Endodermal cell (in vitro differentiated cells): ENCODE data around the gene PLEKHG3. TPM values are rescaled to one million over a fixed set of nuclear protein-coding genes. Genes with fewer than 3 reads are reported as not detected.

Experiments used
- DNase-seq: peaks from one replicate; pipeline ENCODE4 v3.0.0-alpha.2; 2017
- H3K27ac ChIP-seq: 2 replicates; pipeline ENCODE4 v1.5.1; 2013; ENCODE audit warnings: mild to moderate bottlenecking, low read depth, low read length, moderate library complexity
- H3K27me3 ChIP-seq: 2 replicates; pipeline ENCODE4 v1.6.1; 2013; ENCODE audit warnings: mild to moderate bottlenecking, low read length, moderate library complexity; ENCODE audit not compliant: insufficient read depth, control insufficient read depth, poor library complexity, severe bottlenecking
- H3K36me3 ChIP-seq: 2 replicates; pipeline ENCODE4 v1.7.0; 2013; ENCODE audit warnings: mild to moderate bottlenecking, low read length, moderate library complexity; ENCODE audit not compliant: control insufficient read depth, insufficient read depth
- H3K4me1 ChIP-seq: one replicate; pipeline ENCODE4 v1.7.0; 2013; ENCODE audit warnings: low read length; ENCODE audit not compliant: control insufficient read depth, insufficient read depth
- H3K4me3 ChIP-seq: 2 replicates; pipeline ENCODE4 v1.5.1; 2013; ENCODE audit warnings: mild to moderate bottlenecking, low read length, moderate library complexity
- H3K9ac ChIP-seq: 2 replicates; pipeline ENCODE4 v1.6.1; 2013; ENCODE audit warnings: mild to moderate bottlenecking, low read length, moderate library complexity; ENCODE audit not compliant: poor library complexity, severe bottlenecking; ENCODE audit errors: extremely low read depth
- H3K9me3 ChIP-seq: 2 replicates; pipeline ENCODE4 v1.6.1; 2013; ENCODE audit warnings: mild to moderate bottlenecking, low read length, moderate library complexity; ENCODE audit not compliant: control insufficient read depth
- H3K27ac Mint-ChIP-seq: 2 replicates; pipeline ENCODE4 v1.8.0; 2020; ENCODE audit warnings: mixed read lengths
- H3K27me3 Mint-ChIP-seq: 2 replicates; pipeline ENCODE4 v1.8.0; 2021; ENCODE audit warnings: mild to moderate bottlenecking, mixed read lengths; ENCODE audit not compliant: insufficient read depth
- H3K36me3 Mint-ChIP-seq: 2 replicates; pipeline ENCODE4 v1.8.0; 2020; ENCODE audit warnings: low read depth, mixed read lengths
- H3K4me1 Mint-ChIP-seq: 2 replicates; pipeline ENCODE4 v1.8.0; 2020; ENCODE audit warnings: mixed read lengths
- H3K4me3 Mint-ChIP-seq: 2 replicates; pipeline ENCODE4 v1.8.0; 2020; ENCODE audit warnings: mild to moderate bottlenecking, moderate library complexity, mixed read lengths
- H3K9me3 Mint-ChIP-seq: 2 replicates; pipeline ENCODE4 v1.8.0; 2020; ENCODE audit warnings: mild to moderate bottlenecking, mixed read lengths
- CTCF ChIP-seq: fragments of 200-600 bp; sonication (generic); conservative IDR thresholded peaks from 2 replicates; pipeline ENCODE4 v1.5.0; 2021; ENCODE audit warnings: antibody characterized with exemption, mild to moderate bottlenecking
- WGBS, 2 experiments: methylation state at CpG; one replicate each; pipeline versions ENCODE4 v1.1.5 to v1.1.7; 2013; ENCODE audit warnings: missing lambda C conversion rate in 2 of 2, mixed read lengths in 1 of 2; ENCODE audit not compliant: insufficient coverage in 1 of 2, insufficient read length in 1 of 2; 5-methylcytosine and 5-hydroxymethylcytosine counted together
- total RNA-seq, 2 donors: library from RNA; stranded (reverse); fragmentation: NEBNext Ultra II Directional in 1 of 2; extraction: Animal tissue kit (Norgen Biotek cat#: 25700) in 1 of 2; gene quantifications; 2 replicates in 1 of 2; 3 replicates in 1 of 2; pipeline ENCODE4 v1.2.1, GENCODE V29; 2021

PLEKHG3 gene
- total RNA-seq, 2 donors from 2014 or later, result 31.7 to 52.6 TPM

- 89 to 90% methylated on average over 3 of the region's 3 CpGs for WGBS, 2 experiments
- Mint-ChIP-seq H3K4me3 (no peak overlapping the region), H3K4me1 (peaks cover 5% of the 10 kb centered on the region), H3K27me3 (no peaks in the 10 kb centered on the region), H3K9me3 (peaks cover 33% of the 10 kb centered on the region), H3K27ac (no peak overlapping the region), H3K36me3 (no peaks in the 10 kb centered on the region)
- Histone ChIP-seq H3K27me3 (no peaks in the 10 kb centered on the region), H3K9ac (no peak overlapping the region), H3K4me3 (no peak overlapping the region), H3K9me3 (peaks cover 17% of the 10 kb centered on the region), H3K36me3 (no peaks in the 10 kb centered on the region), H3K27ac (no peak overlapping the region), H3K4me1 (no peaks in the 10 kb centered on the region)
- DNase-seq, result no peak
- no peak for TF ChIP-seq CTCF
These were observed 73.2 kb downstream of the PLEKHG3 start for GRCh38 chr14:64777461-64777860.

GRCh38 chr14:64778104-64778754 is 74.0 kb downstream of the PLEKHG3 start:
- Histone ChIP-seq H3K27ac (no peak overlapping the region), H3K36me3 (no peaks in the 10 kb centered on the region), H3K9me3 (peaks cover 14% of the 10 kb centered on the region), H3K4me3 (no peak overlapping the region), H3K27me3 (no peaks in the 10 kb centered on the region), H3K9ac (no peak overlapping the region), H3K4me1 (no peaks in the 10 kb centered on the region)
- DNase-seq, result no peak
- H3K9me3 Mint-ChIP-seq, result peaks cover 26% of the 10 kb centered on the region
- WGBS, 2 experiments, result 91 to 92% methylated on average over 6 to 7 of the region's 7 CpGs
- H3K27me3 Mint-ChIP-seq, result no peaks in the 10 kb centered on the region
- no peaks in the 10 kb centered on the region for H3K36me3 Mint-ChIP-seq
- H3K4me3 Mint-ChIP-seq, result no peak overlapping the region
- no peak overlapping the region for H3K27ac Mint-ChIP-seq
- H3K4me1 Mint-ChIP-seq, result peaks cover 5% of the 10 kb centered on the region
- no peak for TF ChIP-seq CTCF

- Histone ChIP-seq H3K36me3 (no peaks in the 10 kb centered on the region), H3K4me1 (no peaks in the 10 kb centered on the region), H3K4me3 (no peak overlapping the region), H3K27me3 (no peaks in the 10 kb centered on the region), H3K9me3 (peaks cover 2% of the 10 kb centered on the region), H3K9ac (no peak overlapping the region), H3K27ac (no peak overlapping the region)
- no peak for DNase-seq
- Mint-ChIP-seq H3K27ac (no peak overlapping the region), H3K9me3 (peaks cover 13% of the 10 kb centered on the region), H3K4me3 (no peak overlapping the region), H3K4me1 (peaks cover 5% of the 10 kb centered on the region), H3K36me3 (no peaks in the 10 kb centered on the region), H3K27me3 (no peaks in the 10 kb centered on the region)
- whole genome bisulfite sequencing, 2 experiments, result 96 to 98% methylated on average over 7 of the region's 7 CpGs
- TF ChIP-seq CTCF, result no peak
These were observed 75.2 kb downstream of the PLEKHG3 start for GRCh38 chr14:64779472-64779871.
